NCI-H187 treated with DMSO at 0.1 percent for 48 hours (cell line): ENCODE results near the gene USH2A.

Experiments used
- DNase-seq: peaks from one replicate; lab custom pipeline; 2025; lab: John Stamatoyannopoulos, UW

The USH2A gene

GRCh38 chr1:215865060-215865459 is 558.2 kb downstream of the USH2A start:
- DNase-seq: no peak

DNA sequence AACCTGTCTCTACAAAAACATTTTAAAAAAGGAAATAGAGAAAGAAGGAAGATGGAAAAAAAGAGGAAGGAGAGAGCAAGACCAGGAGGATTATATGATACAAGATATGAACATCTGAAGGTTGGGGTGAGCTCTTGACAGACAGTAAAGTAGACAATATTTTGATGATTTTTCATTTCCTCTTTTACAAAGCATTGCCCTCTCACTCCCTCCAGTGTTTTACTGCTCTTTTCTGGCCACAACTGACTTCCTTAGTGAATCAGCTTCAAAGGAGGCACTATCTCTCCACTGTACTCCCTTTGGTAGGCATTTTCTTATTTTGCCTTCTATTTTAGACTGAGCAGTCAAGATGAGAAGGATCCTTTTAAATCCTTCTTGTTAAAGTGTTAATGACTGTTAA is 559.5 kb downstream of the USH2A start:
- no peak for DNase-seq

- no peak for DNase-seq
These were observed 562.4 kb downstream of the USH2A start for GRCh38 chr1:215860833-215861232.

GRCh38 chr1:215857317-215857716 is 565.9 kb downstream of the USH2A start:
- DNase-seq: no peak

DNA sequence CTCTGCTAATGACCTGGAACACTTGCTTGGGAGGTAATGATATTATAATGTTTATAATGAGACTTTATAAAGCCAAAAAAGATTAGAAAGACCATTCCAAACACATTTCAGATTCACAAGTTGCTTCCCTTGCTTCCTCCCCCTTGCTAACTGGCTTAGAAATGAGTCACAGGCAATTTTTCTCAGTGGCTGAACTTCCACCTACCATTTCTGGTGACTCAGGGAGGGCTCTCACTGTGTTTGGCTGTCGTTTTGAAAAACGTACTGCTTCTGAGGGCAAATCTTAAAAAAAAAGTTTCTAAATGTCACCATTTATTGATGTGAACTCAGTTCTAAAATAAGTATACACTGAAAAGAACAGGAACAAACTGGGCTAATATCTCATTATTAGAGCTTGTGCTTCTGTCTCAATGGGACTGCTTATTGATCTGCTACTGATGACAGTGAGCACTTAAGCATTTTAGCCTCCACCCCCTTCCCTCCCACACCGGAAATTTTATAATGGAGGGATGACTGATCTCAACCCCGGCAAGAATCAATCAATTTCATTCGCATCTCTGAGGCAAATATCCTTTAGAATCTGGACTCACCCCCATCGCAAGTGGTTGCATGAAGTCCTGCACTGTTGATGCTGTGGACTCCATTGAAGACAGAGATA is 577.9 kb downstream of the USH2A start:
- no peak for DNase-seq

GRCh38 chr1:215844777-215845176 is 578.5 kb downstream of the USH2A start:
- no peak for DNase-seq

GRCh38 chr1:215844266-215844665 is 579.0 kb downstream of the USH2A start:
- DNase-seq: no peak

GRCh38 chr1:215842905-215843304 is 580.3 kb downstream of the USH2A start:
- DNase-seq: no peak

DNA sequence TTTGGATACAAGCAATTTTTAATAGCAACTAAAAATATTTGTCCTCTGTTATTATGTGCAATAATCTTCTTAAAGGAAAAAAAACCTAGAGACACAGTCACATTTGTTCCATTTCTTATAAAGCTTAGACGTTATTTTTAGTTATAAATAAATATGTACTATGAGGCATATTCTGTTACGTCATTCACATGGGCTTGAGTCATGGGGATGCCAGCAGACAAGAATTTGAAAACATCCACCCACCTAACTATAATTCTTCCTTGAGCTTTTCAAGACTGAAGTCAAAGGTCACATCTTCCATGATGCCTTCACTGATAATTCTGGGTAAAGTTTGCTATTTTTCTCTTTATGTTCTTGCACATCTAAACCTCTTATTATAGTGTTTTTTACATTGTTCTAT is 587.3 kb downstream of the USH2A start:
- DNase-seq: no peak

- no peak for DNase-seq
These were observed 589.1 kb downstream of the USH2A start for GRCh38 chr1:215833941-215834729.

DNA sequence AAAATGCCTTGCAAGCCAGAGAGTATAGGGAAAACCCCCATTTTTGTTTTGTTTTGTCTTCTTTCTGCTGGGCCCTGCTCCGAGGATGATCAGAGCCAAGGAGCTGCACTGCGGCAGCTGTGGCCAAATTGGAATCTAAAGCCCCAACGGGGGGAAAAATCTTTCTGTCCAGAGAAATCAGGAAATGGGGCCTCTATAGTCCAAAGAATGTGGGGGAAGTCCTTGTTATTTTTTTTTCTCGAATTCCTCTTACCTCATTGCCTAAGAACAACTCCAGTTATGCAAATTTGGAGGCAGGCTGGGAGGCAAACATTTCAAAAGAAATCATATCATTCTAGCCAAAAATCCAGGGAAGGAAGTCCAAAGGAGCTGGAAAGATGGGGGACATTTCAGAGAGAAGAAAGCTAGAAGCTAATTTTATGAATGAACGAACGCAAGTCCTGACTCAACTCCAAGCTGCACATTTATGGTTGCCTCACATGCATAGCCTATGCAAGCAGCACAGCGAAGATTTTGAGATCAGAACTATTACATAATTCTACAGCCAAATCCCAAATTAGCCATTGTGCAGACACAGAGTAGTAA is 592.9 kb downstream of the USH2A start:
- DNase-seq: no peak

DNA sequence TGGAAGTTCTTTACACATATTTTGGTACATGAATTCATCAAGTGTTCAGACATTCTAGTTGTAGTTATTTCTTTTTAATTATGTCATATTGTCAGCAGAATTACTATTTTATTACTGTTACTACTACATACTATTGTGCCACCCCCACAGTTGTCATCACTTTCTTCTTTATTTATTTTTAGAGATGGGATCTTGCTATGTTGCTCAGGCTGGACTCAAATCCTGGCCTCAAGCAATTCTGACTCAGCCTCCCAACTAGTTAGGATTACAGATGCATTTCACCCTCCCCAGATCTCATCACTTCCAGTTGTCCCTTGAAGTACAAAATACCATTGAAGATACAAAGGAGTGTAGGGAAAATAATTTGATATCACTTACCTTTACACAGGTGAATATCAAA is 598.2 kb downstream of the USH2A start:
- no peak for DNase-seq

DNA sequence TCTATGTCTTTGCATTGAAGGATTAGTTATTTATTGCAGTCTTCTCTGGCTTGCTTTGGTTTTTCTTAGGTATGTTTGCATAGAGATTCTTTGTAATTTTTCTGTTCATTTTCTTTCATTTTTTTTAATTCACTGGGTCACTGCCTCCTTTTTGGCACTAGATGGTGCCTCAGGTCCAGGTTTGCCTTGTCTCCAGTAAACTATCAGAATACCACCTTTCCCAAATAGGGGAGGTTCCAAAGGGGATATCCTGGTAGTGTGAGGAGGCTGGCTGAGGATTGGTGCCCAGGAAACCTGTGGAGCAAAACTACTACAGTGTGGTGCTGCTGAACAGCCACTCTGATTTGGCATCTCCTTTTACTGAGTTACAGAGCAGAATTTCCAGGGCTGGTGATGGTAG is 599.0 kb downstream of the USH2A start:
- no peak for DNase-seq

GRCh38 chr1:215819114-215819513 is 604.1 kb downstream of the USH2A start:
- no peak for DNase-seq

GRCh38 chr1:215807911-215808436 is 615.3 kb downstream of the USH2A start:
- DNase-seq: no peak

DNA sequence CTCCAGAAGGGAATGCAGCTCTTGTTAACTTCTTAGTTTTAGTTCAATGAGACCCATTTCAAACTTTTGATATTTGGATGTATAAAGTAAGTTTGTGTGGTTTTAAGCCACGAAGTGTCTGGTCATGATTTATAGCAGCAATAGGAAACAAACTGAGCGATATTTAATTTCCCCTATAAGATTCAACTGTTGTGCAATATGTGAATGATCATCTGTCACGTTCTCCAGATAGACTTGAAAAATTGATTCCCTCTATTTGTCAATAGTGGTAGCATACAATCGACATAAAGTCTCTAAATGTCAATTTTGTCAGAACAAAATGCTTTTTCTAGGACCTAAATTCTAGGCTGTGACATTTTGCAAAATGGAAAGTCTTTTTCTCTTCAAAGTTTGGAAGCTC is 616.0 kb downstream of the USH2A start:
- DNase-seq: no peak

DNA sequence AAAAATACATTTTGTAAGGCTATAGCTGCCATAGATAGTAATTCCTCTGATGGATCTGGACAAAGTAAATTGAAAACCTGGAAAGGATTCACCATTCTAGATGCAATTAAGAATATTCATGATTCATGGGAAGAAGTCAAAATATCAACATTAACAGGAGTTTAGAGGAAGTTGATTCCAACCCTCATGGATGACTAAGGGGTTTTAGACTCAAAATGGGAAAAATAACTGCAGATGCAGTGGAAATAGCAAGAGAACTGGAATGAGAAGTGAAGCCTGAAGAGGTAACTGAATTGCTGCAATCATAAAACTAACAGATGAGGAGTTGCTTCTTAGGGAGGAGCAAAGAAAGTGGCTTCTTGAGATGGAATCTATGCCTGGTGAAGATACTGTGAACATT is 625.4 kb downstream of the USH2A start:
- no peak for DNase-seq

GRCh38 chr1:215794156-215794555 is 629.1 kb downstream of the USH2A start:
- peak; percentile 43 for DNase-seq

DNA sequence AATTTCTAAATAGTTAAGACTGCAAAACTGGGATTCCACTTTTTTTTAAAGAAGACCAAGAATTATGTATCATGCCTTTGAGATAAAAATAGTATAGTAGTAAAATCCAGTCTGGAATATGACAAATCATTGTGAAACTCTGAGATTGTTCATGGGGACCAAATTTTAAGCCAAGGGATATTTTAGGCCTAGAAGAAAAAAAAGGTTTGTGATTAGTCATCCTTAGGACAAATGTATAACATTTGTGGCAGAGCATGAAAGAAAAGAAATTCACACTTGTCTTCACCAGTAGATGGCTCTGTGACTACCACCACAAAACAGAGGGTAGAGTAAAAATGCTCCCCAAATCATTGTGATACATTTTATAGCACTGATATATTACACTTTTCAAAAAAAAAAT is 630.1 kb downstream of the USH2A start:
- no peak for DNase-seq

GRCh38 chr1:215792446-215792845 is 630.8 kb downstream of the USH2A start:
- DNase-seq: no peak

DNA sequence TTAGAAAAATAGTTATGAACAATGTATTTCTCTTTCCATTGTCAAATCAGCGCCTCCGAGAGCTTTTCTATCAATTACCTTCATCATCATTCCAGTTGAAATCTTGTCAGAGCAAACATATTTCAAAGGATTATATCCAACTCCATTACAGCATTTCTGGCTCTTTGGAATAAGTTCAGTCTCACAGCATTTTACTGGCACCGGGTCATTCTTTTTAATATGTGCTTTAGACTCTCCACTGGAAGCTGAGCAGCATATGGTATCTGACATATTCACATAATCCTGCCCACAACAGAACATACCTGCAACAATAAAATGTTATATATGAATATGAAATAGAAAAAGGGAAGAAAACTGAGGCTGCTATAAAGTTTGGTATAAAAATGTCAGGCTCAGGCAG is 633.3 kb downstream of the USH2A start:
- DNase-seq: no peak

DNA sequence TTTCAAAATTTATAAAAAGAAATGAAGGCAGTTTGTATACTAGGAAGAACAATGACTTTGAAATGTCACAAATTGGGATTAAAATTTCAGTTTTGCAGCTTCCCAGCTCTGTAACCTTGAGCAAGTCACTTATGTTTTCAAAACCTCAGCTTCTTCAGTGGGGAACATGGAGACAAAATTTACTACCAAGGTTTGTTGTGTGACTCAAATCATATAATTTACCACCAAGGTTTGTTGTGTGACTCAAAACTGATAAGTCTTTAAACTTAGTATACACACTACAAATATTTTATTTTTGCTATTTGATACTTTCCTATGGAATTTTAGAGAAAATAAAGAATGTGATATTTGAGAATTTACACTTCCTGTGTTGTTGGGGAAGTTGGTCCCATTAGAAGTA is 636.3 kb downstream of the USH2A start:
- DNase-seq: no peak

DNA sequence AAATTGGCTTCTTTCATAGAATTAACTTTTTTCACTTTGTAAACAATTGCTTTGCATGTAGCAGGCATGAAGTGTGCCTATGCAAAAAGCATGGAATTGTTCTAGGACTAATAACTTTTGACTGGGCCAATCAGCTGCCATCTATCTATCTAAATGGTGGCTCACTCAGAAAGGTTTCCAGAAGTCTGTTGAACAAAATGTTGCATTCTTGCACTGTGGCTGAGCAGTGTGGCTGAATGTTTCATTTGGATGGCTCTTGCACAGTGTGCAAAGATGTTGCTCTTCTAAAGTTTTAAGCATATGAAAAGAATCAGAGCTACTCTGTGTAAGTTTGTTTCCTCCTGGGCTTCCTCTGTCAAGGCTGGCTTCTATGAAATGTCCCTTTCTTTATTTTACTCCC is 642.6 kb downstream of the USH2A start:
- no peak for DNase-seq
